ENCODE measurements around the gene COMMD2. TPM values are rescaled to one million over a fixed set of nuclear protein-coding genes. Genes with fewer than 3 reads are reported as not detected.

Gene COMMD2
- total RNA-seq: 41.6 TPM

GRCh38 chr3:149752051-149752787, at the start of gene COMMD2:
TSS of gene COMMD2 (minus strand) at chr3:149752489. CDS start at chr3:149752444, 45 bp downstream.
- DNase-seq: peak; percentile 91

GRCh38 chr3:149801639-149802038, 49.4 kb upstream of the COMMD2 start:
- DNase-seq: no peak

DNA sequence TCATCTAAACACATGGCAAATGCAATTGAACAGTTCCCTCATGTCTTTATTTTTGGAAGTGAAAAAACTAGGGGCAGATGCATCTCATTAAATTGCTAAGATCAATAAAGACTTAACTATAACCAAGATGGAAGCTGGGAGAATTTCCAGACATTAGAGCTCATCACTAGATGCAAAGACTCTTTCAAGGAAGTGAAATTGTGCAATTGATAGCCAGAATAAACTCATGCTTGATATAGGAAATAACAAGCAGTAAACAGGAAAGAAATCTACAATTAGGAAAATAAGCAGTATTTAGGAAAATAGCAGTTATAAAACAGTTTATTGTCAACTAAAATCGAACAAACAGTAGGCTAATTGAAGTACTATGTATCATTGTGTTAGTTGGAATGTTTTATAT, 48.9 kb upstream of the COMMD2 start:
- DNase-seq: no peak

DNA sequence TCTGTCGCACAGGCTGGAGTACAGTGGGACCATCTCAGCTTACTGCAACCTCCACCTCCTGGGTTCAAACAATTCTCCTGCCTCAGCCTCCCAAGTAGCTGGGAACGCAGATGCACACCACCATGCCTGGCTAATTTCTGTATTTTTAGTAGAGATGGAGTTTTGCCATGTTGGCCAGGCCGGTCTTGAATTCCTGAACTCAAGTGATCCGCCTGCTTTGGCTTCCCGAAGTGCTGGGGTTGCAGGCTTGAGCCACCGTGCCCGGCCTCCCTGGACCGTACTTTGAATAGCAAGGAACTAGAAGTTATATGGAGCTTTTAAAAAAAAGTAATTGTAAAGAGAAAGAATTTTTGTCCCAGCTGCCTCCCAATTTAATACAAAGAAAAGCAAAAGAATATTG, 48.4 kb upstream of the COMMD2 start:
- DNase-seq: no peak

DNA sequence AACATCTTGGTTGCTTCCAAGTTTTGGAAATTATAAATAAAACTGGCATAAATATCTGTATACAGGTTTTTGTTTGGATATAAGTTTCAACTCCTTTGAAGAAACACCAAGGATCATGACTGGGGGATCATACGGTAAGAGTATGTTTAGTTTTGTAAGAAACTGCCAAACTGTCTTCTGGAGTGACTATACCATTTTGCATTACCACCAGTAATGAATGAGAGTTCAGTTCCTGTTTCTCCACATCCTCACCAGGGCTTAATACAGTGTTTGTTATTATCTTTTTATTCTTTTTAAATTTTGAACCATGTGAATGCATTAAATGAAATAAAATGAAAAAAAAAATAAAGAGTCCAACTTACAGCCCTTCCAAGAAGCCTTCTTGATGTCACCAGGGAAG, 43.7 kb upstream of the COMMD2 start:
- no peak for DNase-seq

DNA sequence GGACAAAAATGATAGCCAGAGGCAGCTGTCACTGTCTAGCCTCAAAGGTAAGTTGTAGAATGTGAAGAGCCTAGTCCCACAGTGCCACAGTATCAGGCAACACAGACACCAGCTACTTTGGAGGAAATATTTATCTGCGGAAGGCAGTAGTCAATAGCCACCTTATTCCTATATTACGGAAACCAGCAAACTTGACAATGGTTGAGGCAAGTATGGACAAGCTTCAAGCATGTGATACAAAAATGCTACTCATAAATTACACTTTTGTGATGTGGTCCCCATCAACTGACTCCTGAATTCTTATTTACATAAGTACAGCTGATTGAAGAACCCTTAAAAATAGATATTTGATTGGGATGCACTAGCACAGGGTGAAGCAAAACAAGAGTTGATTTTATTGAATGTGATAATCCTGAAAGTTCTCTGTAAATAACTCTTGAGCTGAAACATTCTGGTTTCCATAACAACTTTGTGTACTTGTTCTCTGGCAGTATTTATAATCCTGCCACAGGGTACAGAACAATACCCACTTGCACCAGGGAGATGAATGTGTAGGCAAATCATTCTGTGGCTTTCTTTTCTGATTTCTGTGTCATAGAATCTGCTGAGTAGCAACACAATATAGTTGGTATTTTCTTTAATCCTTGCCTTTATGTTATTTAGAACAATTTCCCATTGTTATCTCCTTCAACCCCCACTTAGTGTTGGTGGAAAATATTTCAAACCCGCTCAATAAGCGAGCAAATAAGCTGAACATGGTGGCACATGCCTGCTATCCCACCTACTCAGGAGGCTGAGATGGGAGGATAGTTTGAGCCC, 40.4 kb upstream of the COMMD2 start, which contains the start of gene ANKUB1:
Gene ANKUB1, minus strand, starts transcription at position 103 of the 819 bp plus-strand sequence. CDS start 188 bp downstream, outside the sequence.
- DNase-seq: peak; percentile 16

- no peak for DNase-seq
Measured at GRCh38 chr3:149790698-149791097, 38.4 kb upstream of the COMMD2 start.

GRCh38 chr3:149790268-149790667, 38.0 kb upstream of the COMMD2 start:
- DNase-seq: no peak

- no peak for DNase-seq
Measured at GRCh38 chr3:149784064-149784704, 31.9 kb upstream of the COMMD2 start.

DNA sequence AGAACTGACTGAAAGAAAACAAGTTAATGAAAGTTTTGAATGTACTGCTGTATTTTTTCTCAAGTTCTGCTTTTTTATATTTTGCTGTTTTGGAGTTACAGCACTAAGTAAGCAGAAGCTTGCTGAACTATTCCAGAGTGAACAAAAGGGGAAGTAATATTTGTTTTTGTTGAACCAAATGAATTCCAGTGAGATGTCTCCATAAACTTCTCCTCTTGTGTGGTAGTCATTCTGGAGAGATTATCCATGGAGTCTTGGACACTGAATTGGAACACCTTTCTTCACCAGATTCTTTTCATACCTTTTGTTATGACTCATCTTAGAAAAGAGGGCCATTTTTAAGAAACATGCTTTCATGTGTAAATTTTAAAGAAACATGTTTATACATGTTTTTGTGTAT, 31.3 kb upstream of the COMMD2 start:
- peak; percentile 26 for DNase-seq

- no peak for DNase-seq
Measured at GRCh38 chr3:149781741-149782140, 29.5 kb upstream of the COMMD2 start.

DNA sequence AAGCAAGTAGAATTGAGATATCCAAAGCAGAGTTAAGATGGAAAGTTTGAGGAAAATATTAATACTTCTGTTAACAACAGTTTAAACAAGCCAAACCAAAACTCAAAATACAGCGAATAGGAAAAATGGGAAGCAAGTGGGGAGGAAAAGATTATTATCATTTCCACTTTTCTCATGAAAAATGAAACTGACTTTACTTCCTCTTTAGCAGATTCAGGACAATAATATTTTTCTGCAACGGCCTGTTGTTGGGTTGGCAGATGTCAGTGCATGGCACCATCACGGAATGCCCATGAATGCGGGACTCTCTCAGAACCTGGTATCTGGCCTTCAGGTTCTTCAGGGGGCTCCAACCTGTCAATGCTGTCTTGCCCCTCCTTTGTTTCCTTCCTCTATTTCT, 28.9 kb upstream of the COMMD2 start:
- DNase-seq: no peak

GRCh38 chr3:149777414-149778214, 25.3 kb upstream of the COMMD2 start:
- no peak for DNase-seq

- DNase-seq: no peak
Measured at GRCh38 chr3:149776170-149776569, 23.9 kb upstream of the COMMD2 start.

DNA sequence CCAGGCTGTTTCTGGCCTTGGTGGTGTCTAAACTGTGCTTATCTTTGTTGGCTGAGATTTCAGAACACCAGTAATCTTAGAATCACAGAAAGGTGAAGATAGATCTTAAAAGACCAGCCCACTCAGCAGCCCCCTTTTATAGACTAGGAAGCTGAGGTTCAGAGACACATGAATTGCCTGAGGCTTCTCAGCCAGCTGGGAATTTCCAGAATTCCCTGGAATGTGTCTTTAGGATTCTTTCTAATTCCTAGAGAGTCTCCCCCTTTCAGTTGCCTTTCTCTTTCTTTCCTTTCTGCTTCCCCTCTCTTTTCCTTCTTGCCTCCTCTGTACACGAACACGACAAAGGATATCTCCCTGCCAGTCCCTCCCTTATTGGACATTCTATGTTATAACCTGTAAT, 20.6 kb upstream of the COMMD2 start:
- DNase-seq: no peak

- DNase-seq: peak; percentile 72
Measured at GRCh38 chr3:149771652-149772271, 19.5 kb upstream of the COMMD2 start.

DNA sequence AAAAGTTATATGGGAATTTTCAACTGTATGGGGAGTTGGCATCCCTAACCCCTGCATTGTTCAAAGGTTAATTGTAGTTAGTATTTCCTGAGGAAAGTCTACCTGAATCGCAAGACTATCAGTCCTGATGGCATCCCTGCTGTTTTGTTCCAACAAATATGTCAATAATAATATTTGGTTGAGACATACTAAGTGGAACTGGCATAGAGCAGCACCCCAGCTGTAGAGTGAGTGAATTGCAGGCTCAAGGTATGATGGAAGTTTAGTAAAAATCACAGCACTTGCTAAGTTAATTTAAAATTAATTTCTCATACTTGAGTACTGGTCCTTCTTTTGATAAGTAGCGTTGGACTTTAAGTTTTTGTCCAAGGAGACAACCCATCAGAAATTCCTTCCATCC, 18.0 kb upstream of the COMMD2 start:
- no peak for DNase-seq

- no peak for DNase-seq
Measured at GRCh38 chr3:149768704-149769103, 16.4 kb upstream of the COMMD2 start.

GRCh38 chr3:149767720-149768119, 15.4 kb upstream of the COMMD2 start:
- DNase-seq: no peak

DNA sequence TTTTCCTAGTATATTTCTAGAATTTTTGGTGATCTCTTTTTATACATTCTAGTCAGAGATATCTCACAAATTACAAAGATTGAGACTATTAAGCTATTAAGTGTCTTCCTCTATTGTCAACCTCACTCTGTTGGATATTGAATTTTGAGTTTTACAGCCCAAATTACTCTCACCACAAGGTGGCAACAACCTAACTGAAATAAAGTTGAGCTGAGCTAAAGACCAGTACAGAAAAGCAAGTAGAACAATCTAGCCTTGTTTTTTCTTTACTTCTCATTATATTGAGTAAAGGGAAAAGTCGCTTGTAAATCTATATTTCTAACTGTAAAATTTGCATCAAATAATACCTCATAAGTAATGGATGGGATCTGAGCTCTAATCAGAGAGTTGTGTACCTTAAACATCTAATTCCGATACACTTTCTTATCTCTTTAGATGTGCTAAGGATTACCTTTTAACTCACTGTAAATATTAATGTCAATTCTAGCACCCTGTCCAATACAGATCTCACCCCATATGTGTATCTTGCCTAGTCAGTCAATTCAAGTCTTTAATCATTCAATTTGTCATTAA, 13.6 kb upstream of the COMMD2 start:
- peak; percentile 38 for DNase-seq

- no peak for DNase-seq
Measured at GRCh38 chr3:149764302-149764701, 12.0 kb upstream of the COMMD2 start.

All from tongue (tissue), 2 donors.